ENCODE data around the gene GATA5.

The GATA5 gene

DNA sequence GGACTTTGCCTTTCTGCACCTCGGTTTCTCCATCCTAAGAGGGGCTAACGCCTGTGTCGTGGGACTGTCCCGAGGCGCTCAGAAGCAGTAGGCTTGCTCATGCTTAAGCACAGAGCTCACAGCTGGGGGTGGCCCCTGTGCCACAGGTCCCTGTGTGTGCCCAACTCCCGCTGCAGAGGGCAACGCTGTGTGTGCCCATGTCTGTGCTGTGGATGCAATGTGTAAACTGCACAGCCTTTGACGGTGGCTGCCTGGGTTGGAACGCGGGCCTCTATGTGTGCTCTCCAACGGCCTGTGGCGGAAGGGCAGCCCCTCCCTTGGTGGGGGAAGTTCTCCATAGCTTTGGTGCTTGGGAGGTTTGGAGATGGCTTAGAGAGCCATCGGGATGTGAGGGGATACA is 10.7 kb upstream of the GATA5 start:
- no peak for FAIRE-seq

DNA sequence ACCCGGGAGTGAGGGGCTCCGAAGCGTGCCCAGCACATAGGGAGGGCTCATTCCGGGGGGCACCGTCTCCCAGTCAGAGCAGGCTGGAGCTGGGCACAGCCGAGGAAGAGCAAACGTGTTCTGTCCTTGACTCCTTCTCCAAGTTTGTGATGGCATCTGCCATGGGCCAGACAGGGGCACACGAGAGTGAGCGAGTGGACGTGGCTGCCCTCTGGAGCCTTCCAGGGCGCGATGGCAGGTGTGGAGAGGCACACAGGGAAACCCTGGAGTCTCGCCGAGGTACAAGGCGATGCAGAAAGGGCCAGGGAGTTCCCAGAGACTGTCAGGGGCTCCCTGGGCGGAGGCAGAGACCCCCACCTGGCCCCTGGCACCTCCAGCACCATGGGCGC is 9.9 kb upstream of the GATA5 start:
- no peak for FAIRE-seq

- no peak for FAIRE-seq
These were observed 9.4 kb upstream of the GATA5 start for GRCh38 chr20:62485062-62485700.

GRCh38 chr20:62484478-62484877 is 8.7 kb upstream of the GATA5 start:
- no peak for FAIRE-seq

DNA sequence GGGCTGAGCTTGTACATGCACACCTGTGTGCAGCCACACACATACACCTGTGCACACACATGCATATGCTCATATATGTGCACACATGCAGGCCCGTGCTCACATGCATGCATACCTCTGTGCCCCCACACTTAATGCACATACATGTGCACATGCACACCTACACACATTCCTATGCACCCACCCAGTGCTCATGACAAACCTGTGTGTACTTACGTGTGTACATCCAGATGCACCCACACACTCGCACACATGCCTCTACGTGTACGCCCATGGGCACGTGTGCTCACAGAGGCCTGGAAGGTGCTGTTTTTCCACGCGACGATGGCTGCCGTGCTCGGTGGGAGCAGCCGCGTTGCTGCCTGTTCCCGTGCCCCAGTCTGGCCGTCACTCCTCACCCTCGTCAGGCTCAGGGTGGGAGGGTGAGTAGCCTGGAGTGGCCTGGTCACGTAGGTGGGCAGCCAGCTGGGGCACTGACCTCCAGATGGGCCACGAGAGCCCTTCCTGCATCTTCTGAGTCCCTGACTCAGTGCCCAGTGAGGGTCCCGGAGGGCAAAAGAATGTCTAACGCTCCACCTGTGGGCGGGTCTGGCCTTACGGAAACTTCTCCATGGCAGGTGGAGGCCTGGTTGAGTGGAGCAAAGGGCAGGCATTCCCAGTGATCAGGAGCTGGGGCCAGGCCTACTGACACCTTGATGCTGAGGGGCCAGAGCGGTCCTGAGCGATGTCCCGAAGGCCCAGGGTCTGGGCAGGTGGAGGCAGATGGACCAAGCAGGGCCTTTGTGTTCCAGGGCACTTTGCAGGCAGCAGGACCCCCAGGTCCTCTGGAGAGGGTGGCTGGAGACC is 8.0 kb upstream of the GATA5 start:
- FAIRE-seq = no peak

- no peak for FAIRE-seq
These were observed 7.2 kb upstream of the GATA5 start for GRCh38 chr20:62482974-62483373.

GRCh38 chr20:62482146-62482809 is 6.5 kb upstream of the GATA5 start:
- no peak for FAIRE-seq

- no peak for FAIRE-seq
These were observed 5.8 kb upstream of the GATA5 start for GRCh38 chr20:62481425-62482145.

DNA sequence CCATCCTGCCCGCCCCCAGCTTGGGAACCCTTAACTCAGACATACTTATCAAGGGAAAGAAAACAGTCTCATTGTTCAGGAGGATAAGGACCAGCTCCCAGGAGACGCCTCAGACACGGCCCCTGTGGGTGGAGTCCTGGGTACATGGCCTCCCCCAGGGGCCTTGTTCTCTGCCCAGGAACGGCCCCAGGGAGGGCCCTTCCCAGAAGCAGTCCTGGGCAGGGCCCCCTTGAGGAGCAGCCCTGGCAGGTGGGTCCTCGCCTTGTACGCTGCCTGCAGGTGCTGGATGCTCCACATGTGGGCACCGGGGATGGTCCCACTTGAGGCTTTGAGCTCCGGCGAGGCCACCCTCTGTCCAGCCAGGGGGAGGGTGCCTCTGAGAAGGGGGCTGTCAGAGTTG is 4.5 kb upstream of the GATA5 start:
- no peak for FAIRE-seq

GRCh38 chr20:62479656-62480055 is 3.9 kb upstream of the GATA5 start:
- no peak for FAIRE-seq

DNA sequence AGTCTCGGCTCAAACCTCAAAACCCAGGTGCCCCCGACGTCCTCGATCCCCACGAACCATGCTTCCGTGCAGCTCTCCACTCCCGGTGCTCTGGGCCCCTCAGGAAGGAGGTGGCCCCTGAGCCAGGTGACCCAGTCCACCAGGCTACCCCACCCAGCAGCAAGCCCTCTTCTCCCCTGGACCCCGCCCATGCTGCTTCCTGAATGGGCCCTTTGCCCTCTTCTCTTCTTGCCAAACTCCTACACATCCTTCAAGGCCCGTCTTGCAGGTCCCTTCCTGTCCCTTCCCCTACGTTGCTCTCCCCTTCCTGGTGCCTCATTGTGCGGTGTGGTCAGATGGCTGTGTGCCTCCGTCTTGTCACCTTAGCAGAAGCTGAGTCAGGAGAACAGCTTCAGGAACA is 3.4 kb upstream of the GATA5 start:
- no peak for FAIRE-seq

- no peak for FAIRE-seq
These were observed 2.1 kb upstream of the GATA5 start for GRCh38 chr20:62477669-62478455.

DNA sequence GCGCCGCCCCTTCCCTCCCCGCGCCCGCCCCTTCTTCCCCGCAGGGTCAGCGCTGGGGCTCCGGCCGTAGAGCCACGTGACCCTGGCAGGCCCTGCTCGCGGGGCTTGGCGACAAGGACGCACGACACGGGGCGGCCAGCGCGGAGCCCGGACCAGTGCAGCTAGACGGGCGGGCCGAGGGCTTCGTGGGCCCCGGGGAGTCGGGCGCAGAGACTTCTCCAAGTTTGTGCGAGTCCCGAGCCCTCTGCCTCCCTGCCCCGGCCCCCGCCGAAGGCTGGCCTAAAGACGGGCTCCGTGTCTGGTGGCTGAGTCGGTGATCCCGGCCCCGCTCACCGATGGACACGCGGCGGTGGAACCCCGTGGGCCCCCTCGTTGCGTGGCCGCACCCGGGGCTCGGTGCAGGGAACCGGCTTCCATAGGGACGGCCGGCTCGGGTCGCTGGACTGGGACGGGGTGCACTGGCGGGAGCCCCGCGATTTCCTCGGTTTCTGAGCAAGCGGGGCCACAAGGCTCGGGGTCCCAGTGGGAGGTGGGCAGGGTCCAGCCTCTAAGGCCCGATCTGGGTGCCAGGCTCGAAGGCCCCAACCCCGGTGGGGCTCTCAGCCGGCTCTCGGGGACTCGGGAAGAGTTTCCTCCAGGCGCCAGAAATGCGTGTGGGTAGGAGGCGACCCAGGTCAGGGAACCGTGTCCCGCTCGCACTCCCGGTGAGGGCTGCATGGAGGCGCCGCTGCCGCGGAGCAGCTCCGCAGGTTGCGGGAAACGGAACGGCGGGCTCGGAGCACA is 452 bp upstream of the GATA5 start:
- FAIRE-seq = no peak

DNA sequence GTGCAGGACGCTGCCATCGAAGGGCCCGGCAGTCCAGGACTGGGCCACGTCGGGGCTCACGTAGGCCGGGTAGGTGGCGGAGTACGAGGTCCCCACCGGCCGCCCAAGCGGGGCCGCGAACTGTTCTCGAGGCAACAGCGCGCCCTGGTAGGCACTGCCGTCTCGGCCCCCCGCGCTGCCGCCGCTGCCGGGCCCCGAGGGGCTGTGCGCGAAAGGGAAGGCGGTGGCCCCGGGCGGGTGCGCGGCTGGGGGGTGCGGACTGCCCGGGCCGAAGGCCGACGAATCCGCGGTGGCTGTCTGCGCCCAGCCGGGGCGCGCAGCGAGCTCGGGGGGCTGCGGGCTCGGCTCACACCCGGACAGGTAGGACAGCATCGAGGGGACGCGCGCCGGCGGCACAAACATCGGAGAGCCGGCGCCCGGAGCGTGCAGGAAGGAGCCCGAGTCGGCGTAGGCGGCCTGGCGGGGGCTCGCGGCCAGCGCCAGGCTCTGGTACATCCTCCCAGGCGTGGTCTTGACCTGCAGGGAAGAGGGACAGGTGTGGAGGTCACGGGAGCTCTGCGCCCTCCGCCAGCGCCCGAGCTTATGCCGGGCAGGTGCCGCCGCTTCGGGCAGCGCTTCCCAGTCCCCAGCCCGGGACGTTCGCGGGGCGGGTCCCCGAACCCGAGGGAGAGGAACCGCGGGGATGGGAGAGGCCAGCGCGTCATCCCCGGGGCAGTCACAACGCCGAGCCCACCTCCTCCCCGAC is 596 bp downstream of the GATA5 start:
- no peak for FAIRE-seq

- FAIRE-seq = no peak
These were observed 1.2 kb downstream of the GATA5 start for GRCh38 chr20:62474604-62475026.

GRCh38 chr20:62473717-62474603 is 1.8 kb downstream of the GATA5 start:
- FAIRE-seq = no peak

DNA sequence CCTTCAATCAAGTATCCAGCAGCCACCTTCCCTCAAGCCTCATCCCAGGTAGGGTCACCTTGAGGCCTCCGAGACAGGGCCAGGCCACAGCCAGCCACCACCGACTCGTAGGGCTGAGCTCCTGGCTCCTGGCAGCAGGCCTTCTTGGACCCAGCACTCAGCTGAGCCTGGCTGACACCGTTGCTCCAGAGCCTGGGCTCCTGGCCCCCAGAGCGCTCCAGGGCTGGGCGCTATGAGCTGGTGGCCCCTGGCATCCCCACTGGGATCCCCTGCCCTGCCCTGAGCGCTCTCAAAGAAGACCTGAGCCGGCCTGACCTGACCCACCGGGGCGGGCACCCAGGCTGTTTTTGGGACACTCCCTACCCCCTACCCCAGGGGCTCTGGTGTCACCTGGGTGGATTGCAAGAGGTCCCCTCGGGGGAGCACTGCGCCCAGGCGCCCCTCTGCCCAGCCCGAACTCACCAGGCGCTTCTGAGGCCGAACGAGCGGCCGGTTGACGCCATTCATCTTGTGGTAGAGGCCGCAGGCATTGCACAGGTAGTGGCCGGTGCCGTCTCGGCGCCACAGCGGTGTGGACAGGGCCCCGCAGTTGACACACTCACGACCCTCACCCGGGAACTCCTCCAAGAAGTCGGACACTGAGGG is 2.7 kb downstream of the GATA5 start:
- FAIRE-seq = no peak

DNA sequence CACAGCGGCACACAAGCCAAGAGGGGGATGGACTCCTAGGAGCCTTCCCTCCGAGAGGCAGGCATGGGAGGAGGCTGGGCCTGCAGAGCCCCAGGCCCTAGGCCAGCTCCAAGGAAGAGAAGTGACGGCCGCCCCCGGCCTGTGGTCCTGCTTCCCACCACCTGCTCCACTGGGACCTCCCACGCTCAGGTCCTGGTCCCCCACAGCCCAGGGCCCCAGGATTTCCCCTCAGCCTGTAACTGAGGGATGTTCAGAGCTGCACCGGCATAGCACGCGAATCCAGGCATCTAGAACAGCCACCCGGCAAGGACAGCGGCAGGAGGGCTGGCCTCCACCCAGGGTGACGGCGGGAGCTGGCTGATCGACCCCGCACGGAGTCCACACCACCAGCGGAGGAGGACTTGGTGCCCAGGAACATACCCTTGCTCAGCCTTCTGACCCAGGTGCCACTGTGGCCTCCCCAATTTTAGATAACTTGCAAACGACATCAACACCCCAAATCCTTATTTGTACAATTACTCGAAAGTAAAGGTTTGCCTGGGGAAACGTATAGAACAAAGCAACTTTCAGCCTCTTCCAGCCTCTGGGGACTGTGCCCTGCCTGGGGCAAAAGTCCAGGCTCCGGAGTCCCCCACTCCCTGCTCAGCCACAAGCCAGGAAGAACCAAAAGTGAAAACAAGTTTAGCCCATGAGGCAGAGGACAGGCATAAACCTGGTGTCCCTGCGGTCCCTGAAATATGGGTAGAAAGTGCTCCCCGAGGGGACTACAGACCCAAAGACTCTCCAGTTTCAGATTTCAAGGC is 3.5 kb downstream of the GATA5 start:
- no peak for FAIRE-seq
